Activated CD4-positive, alpha-beta memory T cell treated with anti-CD3 and anti-CD28 coated beads, Interleukin-2, amount 10 ng/mL, durations not matched to agents 7 days and 5 days (primary cell): ENCODE measurements around the gene NNAT. TPM values are rescaled to one million over a fixed set of nuclear protein-coding genes. Genes with fewer than 3 reads are reported as not detected.

Source experiments
- CTCF ChIA-PET: fragments of 350-600 bp; sonication (Branson Sonifier 250); formaldehyde crosslinking; loops from one replicate; lab custom pipeline; 2021; ENCODE audit warnings: antibody characterized with exemption, inconsistent platforms; lab: Charles Lee
- POLR2A ChIA-PET: fragments of 350-600 bp; sonication (Branson Sonifier 250); formaldehyde crosslinking; loops from one replicate; lab custom pipeline; 2021; ENCODE audit warnings: antibody characterized with exemption; lab: Charles Lee
- DNase-seq: peaks from one replicate; pipeline ENCODE4 v3.0.0-alpha.2; 2020
- H3K27ac Mint-ChIP-seq: one replicate; pipeline ENCODE4 v1.8.0; 2021; ENCODE audit warnings: mild to moderate bottlenecking, mixed read lengths
- H3K27me3 Mint-ChIP-seq: one replicate; pipeline ENCODE4 v1.8.0; 2021; ENCODE audit warnings: mixed read lengths
- H3K36me3 Mint-ChIP-seq: one replicate; pipeline ENCODE4 v1.8.0; 2021; ENCODE audit warnings: low read depth, mixed read lengths
- H3K4me1 Mint-ChIP-seq: one replicate; pipeline ENCODE4 v1.8.0; 2021; ENCODE audit warnings: mixed read lengths
- H3K4me3 Mint-ChIP-seq: one replicate; pipeline ENCODE4 v1.8.0; 2021; ENCODE audit warnings: mild to moderate bottlenecking, mixed read lengths
- H3K9me3 Mint-ChIP-seq: one replicate; pipeline ENCODE4 v1.8.0; 2021; ENCODE audit warnings: mixed read lengths
- total RNA-seq, 2 experiments: library from RNA; stranded (reverse); gene quantifications; one replicate each; pipeline ENCODE4 v1.2.3, GENCODE V29; 2021

Gene NNAT
- total RNA-seq, 2 experiments from 2014 or later, result not detected

DNA sequence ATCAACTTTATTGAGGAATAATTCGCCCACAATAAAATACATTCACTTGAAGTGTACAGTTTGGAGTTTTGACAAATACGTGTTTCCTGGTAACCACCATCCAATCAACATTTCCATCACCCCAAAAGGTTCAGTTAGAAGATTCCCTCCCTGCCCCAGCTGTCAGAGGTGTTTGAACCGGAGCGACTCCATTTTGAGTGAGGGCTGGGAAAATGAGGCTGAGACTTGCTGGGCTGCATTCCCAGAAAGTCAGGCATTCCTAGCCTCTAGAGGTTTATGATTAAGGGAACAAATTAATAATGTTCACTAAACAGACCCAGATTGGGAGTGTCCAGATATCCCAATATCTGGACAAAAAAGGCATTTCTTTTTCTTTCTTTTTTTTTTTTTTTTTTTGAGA lies 39.6 kb downstream of the NNAT start:
- DNase-seq, result no peak
- POLR2A ChIA-PET, result no interaction called here
- H3K9me3 Mint-ChIP-seq, result no peaks in the 10 kb centered on the region
- H3K27me3 Mint-ChIP-seq, result peaks cover 25% of the 10 kb centered on the region
- CTCF ChIA-PET, result no interaction called here
- H3K36me3 Mint-ChIP-seq, result no peaks in the 10 kb centered on the region
- H3K4me1 Mint-ChIP-seq, result no peaks in the 10 kb centered on the region
- no peak overlapping the region for H3K27ac Mint-ChIP-seq
- H3K4me3 Mint-ChIP-seq, result no peak overlapping the region

DNA sequence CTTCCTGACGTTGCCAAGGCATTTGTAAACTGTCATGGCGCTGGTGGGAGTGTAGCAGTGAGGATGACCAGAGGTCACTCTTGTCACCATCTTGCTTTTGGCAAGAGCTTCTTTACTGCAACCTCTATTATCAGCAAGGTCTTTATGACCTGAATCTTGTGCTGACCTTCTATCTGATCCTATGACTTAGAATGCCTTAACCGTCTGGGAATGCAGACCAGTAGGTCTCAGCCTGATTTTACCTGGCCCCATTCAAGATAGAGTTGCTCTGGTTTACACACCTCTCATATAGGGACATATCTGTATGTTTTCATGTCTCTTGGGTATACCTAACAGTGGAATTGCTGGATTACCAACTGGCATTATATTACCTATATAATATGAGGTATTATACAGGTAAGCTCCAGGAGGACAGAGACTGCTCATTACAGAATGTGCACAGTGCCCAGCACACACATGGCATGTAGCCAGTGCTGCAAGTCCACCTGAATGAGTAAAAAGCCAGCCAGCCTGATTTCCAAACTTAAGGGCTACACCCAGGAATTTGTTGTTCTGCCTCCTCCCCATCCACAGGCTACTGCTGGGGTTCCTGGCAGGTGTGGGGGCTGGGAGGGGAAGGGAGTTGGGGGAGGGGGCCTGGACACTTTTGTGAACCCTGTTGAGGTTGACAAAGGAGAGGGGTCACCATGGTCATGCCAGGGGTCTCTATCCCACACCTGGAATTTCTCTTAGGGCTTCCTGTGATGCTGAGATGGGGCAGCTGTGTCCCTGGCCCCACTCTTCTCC lies 41.8 kb downstream of the NNAT start:
- H3K4me3 Mint-ChIP-seq, result no peak overlapping the region
- H3K27me3 Mint-ChIP-seq, result peaks cover 28% of the 10 kb centered on the region
- H3K4me1 Mint-ChIP-seq, result no peaks in the 10 kb centered on the region
- ChIA-PET POLR2A (no interaction called here), CTCF (no interaction called here)
- no peak overlapping the region for H3K27ac Mint-ChIP-seq
- no peaks in the 10 kb centered on the region for H3K9me3 Mint-ChIP-seq
- H3K36me3 Mint-ChIP-seq, result no peaks in the 10 kb centered on the region
- DNase-seq, result peak; percentile 6

DNA sequence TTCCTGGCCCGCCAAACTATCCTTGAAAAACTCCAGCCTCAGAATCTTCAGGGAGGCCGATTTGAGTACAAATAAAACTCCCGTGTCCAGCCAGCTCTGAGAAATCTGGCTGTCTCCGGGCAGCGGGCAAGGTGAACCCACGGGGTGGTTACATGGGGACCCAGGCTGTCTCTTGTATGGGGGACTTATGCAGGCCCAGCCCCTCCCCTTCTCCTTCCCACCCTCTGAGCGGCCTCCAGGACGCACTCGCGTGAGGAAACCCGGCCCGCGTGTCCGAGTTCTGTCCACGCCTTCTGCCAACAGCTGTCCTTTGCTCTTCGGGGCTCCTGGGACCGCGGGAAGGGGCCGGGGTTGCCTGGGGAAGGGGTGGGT lies 43.0 kb downstream of the NNAT start:
- H3K9me3 Mint-ChIP-seq, result no peaks in the 10 kb centered on the region
- ChIA-PET CTCF (interaction anchor here (0.6 to 3.1 kb wide), 7 partner anchors 9 to 475 kb away, joined by 3 to 20 read pairs (median 3); partner anchors contain the start of genes RPRD1B and TTI1), POLR2A (interaction anchor here (1.5 kb wide), 1 partner anchor 430 kb away, joined by 3 read pairs; no protein-coding TSS in a partner anchor)
- no peak overlapping the region for H3K27ac Mint-ChIP-seq
- no peaks in the 10 kb centered on the region for H3K36me3 Mint-ChIP-seq
- H3K4me3 Mint-ChIP-seq, result no peak overlapping the region
- no peaks in the 10 kb centered on the region for H3K4me1 Mint-ChIP-seq
- no peak for DNase-seq
- H3K27me3 Mint-ChIP-seq, result peaks cover 37% of the 10 kb centered on the region

DNA sequence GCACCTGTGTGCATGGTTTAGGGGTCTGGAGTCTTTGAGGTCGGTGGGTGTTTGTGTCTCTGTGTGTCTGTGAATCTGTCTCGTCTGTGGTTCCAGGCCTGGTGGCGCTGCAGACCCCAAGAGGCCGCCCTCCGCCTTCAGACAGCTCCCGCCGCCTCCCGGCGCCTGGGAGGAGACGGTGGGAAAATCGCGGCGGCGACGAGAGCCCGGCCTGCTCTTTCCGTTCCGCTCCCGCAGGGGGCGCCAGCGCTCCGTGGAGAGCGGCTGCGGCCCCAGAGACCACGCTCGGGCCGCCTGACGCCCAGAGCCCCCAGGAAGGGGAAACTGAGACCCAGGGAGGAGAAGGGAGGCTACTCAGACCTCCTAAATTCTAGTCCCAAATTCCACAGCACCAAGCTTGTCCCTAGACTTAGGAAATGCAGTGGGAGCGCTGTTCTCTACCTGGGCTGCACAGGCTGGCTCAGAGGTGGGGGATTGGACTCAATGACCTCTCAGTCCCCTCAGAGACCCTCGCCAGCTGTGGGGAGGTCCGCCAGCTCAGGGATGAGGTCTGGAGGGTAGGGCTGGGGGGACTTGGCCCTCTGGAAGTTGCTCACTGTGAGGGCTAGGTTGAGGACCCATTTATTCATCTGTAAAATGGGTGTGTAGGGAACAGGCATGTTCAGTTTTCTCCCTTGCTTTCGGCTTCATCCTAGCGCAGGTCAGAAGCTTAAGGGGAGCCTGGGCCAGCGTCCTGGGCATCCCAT lies 43.5 kb downstream of the NNAT start:
- Mint-ChIP-seq H3K4me1 (no peaks in the 10 kb centered on the region), H3K9me3 (no peaks in the 10 kb centered on the region), H3K4me3 (no peak overlapping the region), H3K27ac (no peak overlapping the region), H3K27me3 (peaks cover 37% of the 10 kb centered on the region), H3K36me3 (no peaks in the 10 kb centered on the region)
- CTCF ChIA-PET, result interaction anchor here (0.6 to 3.1 kb wide), 10 partner anchors 10 to 657 kb away, joined by 3 to 20 read pairs (median 3); partner anchors contain the start of genes RPRD1B and TTI1
- DNase-seq, result peak; percentile 44
- POLR2A ChIA-PET, result interaction anchor here (1.5 kb wide), 1 partner anchor 430 kb away, joined by 3 read pairs; no protein-coding TSS in a partner anchor

DNA sequence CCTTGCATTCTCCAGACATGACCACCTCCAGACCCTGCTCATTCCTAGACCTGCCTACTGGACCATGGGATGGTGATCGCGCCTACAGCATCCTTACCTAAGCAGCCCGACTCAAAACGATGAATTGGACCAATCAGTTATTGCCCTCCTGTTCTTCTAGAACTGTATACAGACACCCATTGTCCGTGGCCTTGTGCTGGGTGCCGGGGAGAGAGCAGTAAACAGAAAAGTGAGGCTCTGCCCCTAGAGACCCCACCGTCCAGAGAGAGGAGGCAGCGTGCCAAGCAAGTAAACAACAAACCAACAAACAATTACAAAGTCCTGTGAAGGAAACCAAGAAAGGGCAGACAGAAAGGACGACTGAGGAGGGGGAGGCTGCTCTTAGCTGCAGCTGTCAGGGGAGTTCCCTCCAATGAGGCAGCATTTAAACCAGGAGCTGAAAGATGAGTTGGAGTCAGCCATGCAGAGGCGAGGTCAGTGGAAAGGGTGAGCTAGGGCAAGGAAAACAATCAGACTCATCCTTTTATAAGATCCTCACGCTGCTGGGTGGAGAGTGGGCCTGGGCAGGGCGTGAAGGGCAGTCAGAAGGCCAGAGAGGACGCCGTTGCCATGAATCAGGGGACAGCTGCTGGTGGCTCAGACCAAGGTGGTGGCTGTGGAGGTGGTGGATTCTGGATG lies 44.2 kb downstream of the NNAT start:
- Mint-ChIP-seq H3K9me3 (no peaks in the 10 kb centered on the region), H3K27me3 (peaks cover 41% of the 10 kb centered on the region), H3K4me3 (no peak overlapping the region), H3K36me3 (no peaks in the 10 kb centered on the region), H3K4me1 (no peaks in the 10 kb centered on the region), H3K27ac (no peak overlapping the region)
- peak; percentile 10 for DNase-seq
- POLR2A ChIA-PET, result no interaction called here
- CTCF ChIA-PET, result interaction anchor here (0.7 to 3.1 kb wide), 7 partner anchors 10 to 656 kb away, joined by 3 to 20 read pairs (median 3); partner anchors contain the start of genes RPRD1B and TTI1

DNA sequence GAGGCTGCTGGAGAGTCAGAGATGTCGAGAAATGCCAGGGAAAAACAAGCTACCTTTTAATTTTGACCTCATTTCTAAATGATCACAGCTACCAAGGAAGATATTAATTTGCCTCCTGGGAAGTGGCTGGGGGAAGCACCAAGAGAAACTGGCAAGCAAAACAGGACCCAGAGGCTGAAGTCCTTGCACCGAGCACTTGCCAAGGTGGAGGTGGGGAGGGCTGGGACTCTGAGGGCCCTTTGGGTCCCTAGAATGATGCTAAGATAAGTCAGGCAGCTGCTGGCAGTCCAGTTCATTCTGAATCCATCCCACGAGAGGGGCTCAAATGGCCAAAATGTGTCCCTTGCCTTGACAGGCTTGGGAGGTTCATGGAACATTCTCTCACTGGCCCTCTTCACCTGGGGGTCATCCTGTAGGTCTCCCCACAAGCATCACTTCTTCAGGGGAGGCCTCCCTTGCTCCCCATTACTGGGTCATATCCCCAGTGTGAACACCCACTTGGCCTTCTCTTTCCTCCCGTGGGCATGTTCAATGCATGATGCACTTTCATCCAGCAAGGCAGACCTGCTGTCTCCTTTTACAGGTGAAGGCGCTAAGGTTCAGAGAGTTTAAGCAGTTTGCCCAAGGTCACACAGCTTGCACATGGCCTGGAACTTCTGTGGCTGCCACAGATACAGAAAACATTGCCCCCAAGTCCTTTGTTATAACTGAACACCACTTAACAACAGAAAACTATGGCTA lies 45.7 kb downstream of the NNAT start:
- CTCF ChIA-PET, result interaction anchor here (1.8 to 3.1 kb wide), 2 partner anchors 425 to 655 kb away, joined by 8 to 20 read pairs; no protein-coding TSS in a partner anchor
- Mint-ChIP-seq H3K9me3 (no peaks in the 10 kb centered on the region), H3K4me3 (no peak overlapping the region), H3K36me3 (no peaks in the 10 kb centered on the region), H3K27me3 (peaks cover 43% of the 10 kb centered on the region), H3K4me1 (no peaks in the 10 kb centered on the region), H3K27ac (no peak overlapping the region)
- DNase-seq, result peak; percentile 6
- POLR2A ChIA-PET, result no interaction called here

DNA sequence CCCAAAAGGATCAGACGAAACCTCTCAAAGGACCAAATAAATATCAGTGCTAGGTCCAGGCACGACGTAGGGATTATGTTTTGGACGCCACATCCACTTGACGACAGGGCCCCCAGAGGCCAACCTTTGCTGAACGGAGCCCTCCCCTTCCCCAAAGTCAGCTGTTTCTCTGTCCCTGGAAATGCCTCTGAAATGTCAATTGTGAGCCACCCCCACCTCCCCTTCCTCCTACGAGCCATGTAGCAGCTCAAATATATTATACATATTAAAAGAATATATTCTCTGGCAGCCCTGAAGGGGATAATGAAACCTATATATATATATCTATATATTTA lies 46.2 kb downstream of the NNAT start:
- peak; percentile 1 for DNase-seq
- Mint-ChIP-seq H3K4me3 (no peak overlapping the region), H3K9me3 (no peaks in the 10 kb centered on the region), H3K4me1 (no peaks in the 10 kb centered on the region), H3K27me3 (peaks cover 43% of the 10 kb centered on the region), H3K27ac (no peak overlapping the region), H3K36me3 (no peaks in the 10 kb centered on the region)
- CTCF ChIA-PET, result no interaction called here
- POLR2A ChIA-PET, result no interaction called here

DNA sequence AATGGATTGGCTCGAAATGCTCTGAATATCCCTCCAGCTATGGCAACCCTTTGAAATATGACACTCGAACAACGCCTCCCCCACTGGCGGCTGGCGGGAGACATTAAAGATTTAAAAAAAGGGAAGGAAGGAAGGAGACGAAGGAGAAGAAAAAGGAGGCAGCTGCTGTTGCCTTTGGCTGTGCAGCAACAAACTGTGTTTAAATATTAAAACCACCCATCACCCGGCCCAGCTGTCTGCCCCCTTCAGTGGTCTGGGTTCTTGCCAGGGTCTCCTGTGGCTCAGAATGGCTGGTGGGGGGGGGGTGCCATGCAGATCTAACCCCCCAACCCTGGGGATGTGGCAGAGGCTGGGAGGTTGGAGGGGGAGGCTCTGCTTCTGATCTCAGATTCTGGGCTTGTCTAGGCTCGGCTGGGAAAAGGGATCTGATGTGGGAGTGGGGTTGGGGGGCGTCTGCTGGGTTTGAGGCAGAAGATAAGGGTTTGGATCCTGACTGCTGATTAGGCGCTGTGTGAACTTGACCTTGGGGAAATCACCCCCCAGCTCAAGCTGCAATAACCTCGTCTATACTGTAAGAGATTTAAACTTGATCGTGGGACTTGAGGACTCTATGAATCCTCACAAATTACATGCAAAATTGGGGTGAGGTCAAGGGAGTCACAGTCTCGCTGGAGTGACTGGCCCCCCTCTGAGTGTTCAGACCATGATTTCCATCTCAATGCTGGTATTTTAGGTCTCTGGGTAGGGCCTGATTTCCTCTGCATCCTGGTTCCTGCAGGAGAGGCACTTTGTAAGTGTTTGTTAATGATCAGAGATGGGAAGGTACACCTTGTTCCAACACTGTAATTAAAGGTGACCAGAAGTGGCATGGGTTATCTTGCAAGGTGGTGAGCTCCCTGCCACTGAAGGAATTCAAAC lies 46.9 kb downstream of the NNAT start:
- H3K27ac Mint-ChIP-seq, result no peak overlapping the region
- peaks cover 43% of the 10 kb centered on the region for H3K27me3 Mint-ChIP-seq
- ChIA-PET CTCF (interaction anchor here (2.2 kb wide), 1 partner anchor 653 kb away, joined by 6 read pairs; no protein-coding TSS in a partner anchor), POLR2A (no interaction called here)
- H3K9me3 Mint-ChIP-seq, result no peaks in the 10 kb centered on the region
- no peak overlapping the region for H3K4me3 Mint-ChIP-seq
- H3K36me3 Mint-ChIP-seq, result no peaks in the 10 kb centered on the region
- no peaks in the 10 kb centered on the region for H3K4me1 Mint-ChIP-seq
- DNase-seq, result peak; percentile 5

DNA sequence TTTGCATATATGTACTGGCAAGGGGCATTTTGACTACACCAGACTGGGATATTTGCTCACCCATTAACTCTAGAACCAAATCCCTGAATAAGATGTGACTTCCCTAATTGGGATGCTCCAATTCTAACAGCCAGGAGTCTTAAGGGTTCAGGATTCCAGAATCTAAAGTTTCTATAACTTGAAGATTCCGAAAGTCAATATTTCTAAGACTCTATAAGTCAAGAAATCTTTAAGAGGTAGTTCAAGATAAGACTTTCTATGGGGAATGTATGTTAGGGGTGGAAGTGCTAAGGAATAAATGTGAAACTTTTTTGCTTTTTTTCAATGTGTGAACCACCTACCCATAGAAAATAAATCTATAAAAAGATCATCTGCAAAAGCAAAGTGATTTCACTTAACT lies 49.4 kb downstream of the NNAT start:
- peaks cover 34% of the 10 kb centered on the region for H3K27me3 Mint-ChIP-seq
- H3K4me3 Mint-ChIP-seq, result no peak overlapping the region
- no peaks in the 10 kb centered on the region for H3K36me3 Mint-ChIP-seq
- no peak for DNase-seq
- no peaks in the 10 kb centered on the region for H3K4me1 Mint-ChIP-seq
- no peaks in the 10 kb centered on the region for H3K9me3 Mint-ChIP-seq
- ChIA-PET POLR2A (no interaction called here), CTCF (no interaction called here)
- no peak overlapping the region for H3K27ac Mint-ChIP-seq

DNA sequence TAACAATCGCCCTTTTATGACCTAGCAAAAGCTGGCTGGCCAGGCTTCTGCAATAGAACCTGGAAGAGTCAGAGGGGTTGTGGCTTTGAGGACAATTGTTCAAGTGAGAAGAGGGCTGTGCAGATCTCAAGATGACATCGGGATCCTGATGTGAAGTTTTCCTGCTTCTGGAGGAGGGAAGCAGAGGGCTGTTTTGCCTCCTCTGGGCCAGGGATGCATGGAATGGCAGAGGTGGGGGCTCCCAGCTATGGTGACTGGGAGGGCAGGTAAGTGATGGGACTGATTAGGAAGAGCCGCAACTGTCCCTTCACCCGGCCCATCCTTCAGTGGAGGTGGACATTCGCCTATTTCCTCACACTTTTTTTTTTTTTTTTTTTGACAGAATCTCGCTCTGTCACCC lies 50.0 kb downstream of the NNAT start:
- Mint-ChIP-seq H3K27ac (no peak overlapping the region), H3K4me1 (no peaks in the 10 kb centered on the region)
- CTCF ChIA-PET, result no interaction called here

More for the DNA sequence above, 50.0 kb downstream of the NNAT start:
- DNase-seq, result no peak
- Mint-ChIP-seq H3K4me3 (no peak overlapping the region), H3K36me3 (no peaks in the 10 kb centered on the region), H3K27me3 (peaks cover 31% of the 10 kb centered on the region), H3K9me3 (no peaks in the 10 kb centered on the region)
- POLR2A ChIA-PET, result no interaction called here
